ENCODE measurements around the gene ZNF580. TPM values are rescaled to one million over a fixed set of nuclear protein-coding genes. Genes with fewer than 3 reads are reported as not detected.
A peak's percentile ranks its signal among the peaks of the same experiment; 100 is the strongest.

The ZNF580 gene
- total and polyA plus RNA-seq, 9 of the 15 experiments (the other 6 are each of a cell fraction or from before 2014, with no cell fraction given): 2.3 to 47.4 (median 6.0) TPM

DNA sequence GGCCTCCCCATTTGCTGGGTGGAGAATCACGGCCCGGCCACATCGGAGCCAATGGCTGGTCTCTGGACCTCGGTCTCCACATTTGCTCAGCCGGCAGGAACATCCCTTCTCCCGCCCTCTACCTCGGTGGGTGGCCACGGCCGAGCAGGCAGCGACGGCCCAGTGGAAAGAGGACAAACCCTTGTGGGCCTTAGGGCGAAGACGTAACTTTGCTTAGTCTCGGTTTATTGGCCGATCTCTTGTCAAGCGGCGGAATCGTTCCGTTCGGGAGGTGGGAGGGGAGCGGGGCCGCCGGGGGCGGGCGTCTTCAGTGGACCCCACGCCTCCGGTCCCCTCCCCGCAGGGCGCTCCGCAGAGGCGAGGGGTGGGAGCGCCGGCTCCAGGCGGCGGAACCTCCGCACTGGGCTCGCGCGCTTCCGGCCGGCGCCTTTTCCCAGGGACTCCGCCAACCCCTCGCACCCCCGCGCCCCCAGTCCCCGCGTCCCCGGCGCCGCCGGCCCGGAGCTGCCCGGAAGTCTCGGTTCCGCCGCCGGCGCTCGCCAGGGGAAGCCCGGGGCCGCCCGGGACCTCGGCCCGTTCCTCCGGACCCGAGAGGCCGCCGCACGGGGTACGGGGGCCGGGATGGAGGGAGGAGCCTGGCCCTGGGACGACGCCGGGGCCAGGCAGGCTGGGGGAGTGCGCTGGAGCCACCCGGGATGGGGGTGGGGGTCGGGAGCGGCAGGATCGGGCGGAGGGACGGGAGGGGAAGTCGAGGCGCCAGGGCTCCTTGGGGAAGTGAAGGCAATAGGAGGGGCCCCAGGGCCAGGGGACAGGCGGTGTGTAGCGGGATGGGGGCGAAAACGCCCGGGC is at the start of gene ZNF580 (continued):
- TF ChIP-seq ZBTB40 (IDR thresholded peaks at IDR 0.05): peak; percentile 79
- TF ChIP-seq ZBTB40 (CRISPR knock-in tag; IDR thresholded peaks at IDR 0.05): no peak
- TF ChIP-seq PHB2 (IDR thresholded peaks at IDR 0.05; ENCODE audit: low read depth): no peak
- 0 out of 2 replicates have a peak, but pooled peaks have one; percentile 37 for TF ChIP-seq POLR2AphosphoS5 (IDR thresholded peaks at IDR 0.05; ENCODE audit: control insufficient read depth, insufficient read depth, low read depth, low read length)
- no peak for TF ChIP-seq ZNF224 (CRISPR knock-in tag; IDR thresholded peaks at IDR 0.05)
- TF ChIP-seq SIN3A (IDR thresholded peaks at IDR 0.05; ENCODE audit: borderline replicate concordance in 2 of 2, control insufficient read depth in 1 of 2, low read depth in 2 of 2, low read length in 2 of 2): peak in 1 of 2 experiments; percentile 73; a peak in 1 of 4 replicates
- peak; percentile 78 for TF ChIP-seq EGR1 (conservative IDR thresholded peaks at IDR 0.05)
- peak; percentile 62 to 70; a peak in 3 of 4 replicates for TF ChIP-seq UBTF (IDR thresholded peaks at IDR 0.05; ENCODE audit: borderline replicate concordance in 1 of 2, low read depth in 2 of 2, low read length in 2 of 2)
- no peak for TF ChIP-seq SMARCE1 (IDR thresholded peaks at IDR 0.05)
- TF ChIP-seq FOXP4 (CRISPR knock-in tag; IDR thresholded peaks at IDR 0.05; ENCODE audit: borderline replicate concordance): no peak
- TF ChIP-seq SRSF7 (optimal IDR thresholded peaks at IDR 0.05; ENCODE audit: low read depth, low read length): no peak
- 0 out of 2 replicates have a peak, but pooled peaks have one; percentile 7 for TF ChIP-seq ETV5 (CRISPR knock-in tag; IDR thresholded peaks at IDR 0.05; ENCODE audit: low read depth)
